ENCODE results near the gene EGLN3.

DNA sequence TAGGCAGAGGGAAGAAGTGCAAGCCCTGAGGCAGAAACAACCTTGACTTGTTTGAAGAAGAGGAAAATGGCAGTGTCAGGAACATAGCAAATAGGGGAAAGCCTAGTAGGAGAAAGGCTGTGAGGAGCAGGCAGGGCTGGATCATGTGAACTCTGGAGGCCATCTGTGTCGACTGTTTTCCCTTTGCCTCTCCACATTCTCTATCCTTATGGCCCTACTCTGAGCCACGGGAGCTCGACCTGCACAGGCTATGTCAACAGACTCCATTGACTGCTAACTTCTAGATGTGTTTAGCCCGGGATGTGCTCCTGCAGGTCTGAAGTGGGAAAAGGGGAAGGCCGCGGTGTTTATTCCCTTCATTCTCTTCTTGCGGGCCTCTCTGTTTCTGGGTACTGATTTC, 35.2 kb downstream of the EGLN3 start:
- TF ChIP-seq EZH2 (IDR thresholded peaks at IDR 0.05; ENCODE audit: borderline replicate concordance, low read length) (no peak), CTCF (conservative IDR thresholded peaks at IDR 0.05 in 1 of 2, IDR thresholded peaks at IDR 0.05 in 1 of 2; ENCODE audit: extremely low read depth in 1 of 2, insufficient read depth in 1 of 2, low read depth in 1 of 2, low read length in 2 of 2) (no peak)

Measured in mammary epithelial cell (primary cell).